GM19193 (cell line): Measurements from ENCODE around the gene ERC1.

Source experiments
- POLR2A ChIP-seq: IDR thresholded peaks from 4 replicates; pipeline ENCODE4 v1.6.1; 2011; ENCODE audit not compliant: insufficient read depth, insufficient read length; ENCODE audit errors: extremely low read depth

Gene ERC1

DNA sequence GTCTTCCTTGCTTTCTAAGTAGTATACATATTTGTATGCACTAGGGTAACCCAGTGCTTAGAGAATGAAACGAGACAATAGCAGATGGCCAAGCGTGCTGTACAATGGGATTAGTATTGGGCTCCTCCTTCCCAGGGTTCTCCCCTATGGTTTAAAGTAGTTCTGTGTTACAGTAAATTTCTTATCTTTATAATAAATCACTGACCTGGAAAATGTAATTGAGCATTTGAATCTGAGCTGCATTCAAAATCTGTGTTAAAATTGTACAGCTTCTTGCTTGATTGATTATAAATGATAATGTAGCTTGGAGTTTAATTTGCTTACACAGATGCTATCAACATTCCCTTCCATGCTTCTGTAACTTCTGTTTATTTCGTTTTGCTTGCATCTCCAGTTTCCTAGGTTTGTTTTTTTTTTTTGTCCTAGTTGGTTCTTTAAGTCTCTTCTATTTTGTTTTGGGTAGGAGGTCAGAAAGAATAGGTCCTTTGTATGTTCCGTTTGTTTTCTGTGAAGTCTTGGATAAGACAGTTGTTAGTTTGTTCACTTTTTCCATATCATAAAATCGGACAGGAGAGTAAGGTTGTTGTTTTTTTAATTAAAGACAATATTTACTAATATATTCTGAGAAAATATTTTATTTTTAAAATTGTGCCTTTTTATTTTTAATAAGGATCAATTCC, 171.2 kb downstream of the ERC1 start:
- TF ChIP-seq POLR2A = no peak

DNA sequence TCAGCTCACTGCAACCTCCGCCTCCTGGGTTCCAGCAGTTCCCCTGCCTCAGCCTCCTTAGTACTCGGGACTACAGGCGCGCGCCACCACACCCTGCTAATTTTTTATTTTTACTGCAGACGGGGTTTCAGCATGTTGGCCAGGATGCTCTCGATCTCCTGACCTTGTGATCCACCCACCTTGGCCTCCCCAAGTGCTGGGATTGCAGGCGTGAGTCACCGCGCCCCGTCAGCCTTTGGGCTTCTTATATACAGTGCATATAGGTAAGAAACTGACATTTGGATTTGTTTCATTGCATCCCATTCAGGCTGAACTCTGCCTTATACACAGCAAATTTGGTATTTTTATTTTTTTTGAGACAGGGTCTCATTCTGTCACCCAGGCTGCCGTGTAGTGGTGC, 176.8 kb downstream of the ERC1 start:
- TF ChIP-seq POLR2A = no peak

DNA sequence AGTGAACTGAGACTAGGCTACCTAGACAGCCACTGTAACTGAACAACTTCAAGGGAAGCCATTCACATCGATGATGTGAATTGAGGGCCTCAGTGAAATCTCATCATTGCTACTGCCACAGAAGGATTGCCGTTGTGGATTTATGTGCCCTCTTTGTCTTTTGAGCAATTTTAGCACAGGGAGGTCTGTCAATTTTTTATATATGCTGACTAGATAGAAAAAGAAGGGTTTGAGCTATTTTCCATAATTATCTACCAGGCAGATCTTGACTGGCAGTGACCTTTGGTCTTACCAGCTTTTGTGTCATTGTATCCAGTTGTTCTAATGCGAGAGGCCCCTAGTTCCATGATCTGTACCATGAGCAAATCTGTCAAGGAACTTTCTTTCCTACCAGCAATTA, 179.4 kb downstream of the ERC1 start:
- no peak for TF ChIP-seq POLR2A

DNA sequence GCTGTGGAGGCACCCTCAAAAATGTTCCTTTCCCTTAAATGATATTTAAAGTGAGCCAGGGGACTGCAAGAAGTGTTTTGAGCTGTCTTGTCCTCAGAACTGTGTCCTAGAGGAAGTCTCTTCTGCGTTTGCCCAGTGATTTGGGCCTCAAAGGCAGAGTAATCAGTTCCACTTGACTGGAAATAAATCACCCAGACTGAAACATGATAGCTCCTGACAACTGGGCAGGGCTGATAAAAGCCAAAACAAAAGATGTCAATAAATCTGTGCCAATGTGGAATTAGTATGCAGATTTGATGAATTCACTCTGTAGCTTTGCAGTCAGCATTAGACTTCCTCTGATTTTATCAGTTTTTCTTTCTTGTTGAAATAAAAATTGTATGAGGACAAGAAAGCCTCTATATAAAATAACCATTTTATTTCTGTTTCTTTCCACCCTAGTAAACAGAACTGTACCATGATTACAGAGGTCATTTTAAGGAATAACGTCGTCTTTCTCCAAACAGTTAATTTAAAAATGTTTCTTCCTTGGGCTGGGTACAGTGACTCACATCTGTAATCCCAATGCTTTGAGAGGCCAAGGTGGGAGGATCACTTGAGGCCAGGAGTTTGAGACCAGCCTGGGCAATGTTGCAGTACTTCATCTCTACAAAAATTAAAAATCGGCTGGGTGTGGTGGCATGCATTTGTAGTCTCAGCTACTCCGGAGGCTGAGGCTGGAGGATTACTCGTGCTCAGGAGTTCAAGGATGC, 180.8 kb downstream of the ERC1 start:
- TF ChIP-seq POLR2A = no peak

DNA sequence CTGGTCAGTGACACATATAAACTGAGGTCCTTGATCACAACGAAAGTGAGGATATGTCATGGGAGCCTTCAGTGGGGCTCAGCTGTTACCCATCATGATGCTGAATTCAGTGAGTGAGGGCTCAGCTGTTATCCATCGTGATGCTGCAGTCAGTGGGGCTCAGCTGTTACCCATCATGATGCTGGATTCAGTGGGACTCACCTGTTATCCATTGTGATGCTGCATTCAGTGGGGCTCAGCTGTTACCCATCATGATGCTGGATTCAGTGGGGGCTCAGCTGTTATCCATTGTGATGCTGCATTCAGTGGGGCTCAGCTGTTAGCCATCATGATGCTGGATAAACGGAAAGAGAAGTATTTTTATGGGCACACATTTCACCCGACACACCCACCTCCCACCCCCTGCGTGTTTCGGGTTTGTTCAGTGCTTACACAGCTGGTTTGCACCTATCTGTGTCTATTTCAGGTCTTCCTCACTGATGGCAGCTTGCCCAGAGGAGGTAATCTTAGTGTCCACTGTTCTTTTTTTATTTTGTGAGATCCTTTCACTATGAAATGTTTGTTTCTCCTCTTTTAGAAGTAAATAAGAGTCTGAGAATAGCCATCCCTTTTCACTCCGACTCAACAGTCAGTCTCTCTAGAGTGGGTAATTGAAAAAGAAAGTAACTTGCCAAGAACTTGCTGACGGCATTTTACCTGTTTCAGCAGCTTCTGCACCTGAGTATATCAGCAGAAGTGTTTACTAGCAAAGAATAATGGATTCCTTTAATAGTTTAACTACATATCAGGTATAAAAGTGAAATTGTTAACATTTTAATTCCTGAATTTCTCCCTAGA, 183.0 kb downstream of the ERC1 start:
- TF ChIP-seq POLR2A = no peak

DNA sequence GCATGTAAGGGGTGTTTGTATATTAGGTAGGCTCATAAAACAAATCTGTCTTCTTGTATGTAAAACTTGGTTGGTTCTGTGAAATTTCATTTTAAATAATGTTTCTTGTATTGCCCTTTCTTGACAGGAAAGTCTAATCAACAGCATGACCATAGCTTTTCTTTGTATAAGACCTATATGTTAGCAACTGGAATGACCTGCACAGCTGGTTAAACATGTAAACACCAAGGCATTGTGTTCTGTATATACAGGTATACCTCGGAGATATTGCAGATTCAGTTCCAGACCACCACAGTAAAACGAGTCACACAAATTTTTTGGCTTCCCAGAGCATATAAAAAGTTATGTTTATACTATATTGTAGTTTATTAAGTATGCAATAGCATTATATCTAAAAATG, 183.6 kb downstream of the ERC1 start:
- no peak for TF ChIP-seq POLR2A

DNA sequence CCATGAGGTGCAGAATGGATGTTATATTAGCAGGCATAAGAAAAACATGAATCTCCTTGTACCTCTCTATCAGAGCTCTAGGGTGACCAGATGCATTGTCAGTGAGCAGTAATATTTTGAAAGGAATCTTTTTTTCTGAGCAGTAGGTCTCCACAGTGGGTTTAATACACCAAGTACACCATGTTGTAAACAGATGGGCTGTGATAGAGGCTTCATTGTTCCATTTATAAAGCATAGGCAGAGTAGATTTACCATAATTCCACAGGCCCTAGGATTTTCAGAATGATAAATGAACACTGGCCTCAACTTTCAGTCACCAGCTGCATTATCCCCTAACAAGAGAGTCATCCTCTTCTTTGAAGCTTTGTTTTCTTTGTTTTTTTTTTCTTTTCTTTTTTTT, 185.2 kb downstream of the ERC1 start:
- TF ChIP-seq POLR2A = no peak

DNA sequence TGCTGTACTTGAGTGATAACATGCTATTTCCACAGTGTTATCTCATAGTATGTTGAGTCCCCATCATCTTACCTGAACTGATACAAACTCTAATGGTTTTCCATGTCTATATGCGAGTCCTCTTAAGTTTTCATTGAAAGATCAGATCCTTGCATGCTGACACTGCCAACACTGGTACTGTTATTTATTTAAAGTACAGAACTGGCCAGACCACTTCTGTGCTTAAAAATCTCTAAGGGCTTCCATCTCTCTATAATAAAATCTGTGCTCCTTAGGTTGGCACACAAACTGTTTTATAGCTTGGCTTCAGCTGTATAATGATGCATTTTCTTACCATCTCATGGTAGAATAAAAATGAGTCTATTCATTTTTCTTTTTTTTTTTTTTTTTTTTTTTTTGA, 188.1 kb downstream of the ERC1 start:
- TF ChIP-seq POLR2A = no peak

DNA sequence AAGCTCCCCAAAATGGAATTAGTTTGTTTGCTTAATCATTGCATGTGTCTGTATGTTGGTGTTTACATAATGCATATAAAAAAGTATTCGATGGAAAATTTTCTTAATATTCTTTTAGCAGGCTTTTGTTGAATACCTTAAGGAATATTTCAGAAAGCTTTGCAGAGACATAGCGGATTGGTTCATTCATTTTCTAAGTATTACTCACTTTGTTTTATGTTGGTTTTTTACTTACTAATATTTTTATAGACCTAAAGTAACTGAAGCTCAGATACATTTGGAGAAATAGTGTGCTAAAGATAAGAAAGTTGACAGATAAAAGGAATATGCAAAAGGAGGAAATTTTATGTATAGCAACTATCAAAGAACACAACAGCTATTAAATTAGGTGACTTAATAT, 191.0 kb downstream of the ERC1 start:
- no peak for TF ChIP-seq POLR2A

DNA sequence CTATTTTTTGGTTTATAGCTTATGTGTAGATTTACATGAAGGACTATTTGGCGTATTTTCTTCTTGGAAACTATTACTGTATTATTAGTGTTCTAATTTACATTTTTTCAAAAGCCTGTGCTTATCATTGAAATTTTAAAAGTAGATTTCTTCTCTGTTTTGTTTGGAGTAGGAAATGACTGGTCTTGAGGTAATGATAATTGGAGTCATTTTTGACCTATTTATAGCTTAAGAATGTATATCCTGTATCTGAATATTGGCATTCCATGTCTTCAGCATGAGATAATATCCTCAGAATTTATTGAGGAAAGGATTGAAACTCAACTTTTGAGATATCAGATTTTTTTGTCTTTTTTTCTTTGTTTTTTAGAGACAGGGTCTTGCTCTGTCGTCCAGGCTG, 193.4 kb downstream of the ERC1 start:
- no peak for TF ChIP-seq POLR2A

DNA sequence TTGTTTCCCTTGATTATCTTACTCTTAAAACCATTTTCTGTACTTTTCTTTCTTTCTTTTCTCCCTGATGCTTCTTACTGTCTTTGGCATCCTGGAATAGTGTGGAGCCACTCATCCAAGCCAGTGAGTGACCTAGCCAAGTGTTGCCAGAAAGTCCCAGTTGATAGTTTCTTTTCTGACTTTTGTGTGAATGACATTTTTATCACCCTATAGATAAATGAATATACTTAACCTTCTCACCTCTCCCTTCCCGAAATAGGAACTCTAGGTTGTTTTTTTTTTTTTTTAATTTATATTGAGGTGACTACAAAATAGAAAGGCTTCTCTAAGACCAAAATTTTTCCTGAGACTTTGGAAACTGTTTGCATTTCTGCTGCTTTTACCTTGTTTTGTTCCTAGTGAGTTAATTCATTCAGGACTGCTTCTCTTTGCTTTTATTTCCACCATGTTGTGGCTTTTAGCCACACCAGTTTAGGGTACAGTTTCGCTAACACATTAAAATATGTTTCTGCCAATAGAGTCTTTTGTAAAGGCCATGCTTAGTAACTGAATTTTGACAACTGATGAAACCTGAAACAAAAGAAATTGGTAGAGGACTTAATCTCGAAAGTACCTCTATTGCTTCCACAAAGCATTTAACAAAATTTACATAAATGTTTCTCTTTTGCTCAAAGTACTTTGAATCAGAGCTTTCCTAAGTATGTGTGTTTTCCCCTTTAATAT, 194.6 kb downstream of the ERC1 start:
- no peak for TF ChIP-seq POLR2A

DNA sequence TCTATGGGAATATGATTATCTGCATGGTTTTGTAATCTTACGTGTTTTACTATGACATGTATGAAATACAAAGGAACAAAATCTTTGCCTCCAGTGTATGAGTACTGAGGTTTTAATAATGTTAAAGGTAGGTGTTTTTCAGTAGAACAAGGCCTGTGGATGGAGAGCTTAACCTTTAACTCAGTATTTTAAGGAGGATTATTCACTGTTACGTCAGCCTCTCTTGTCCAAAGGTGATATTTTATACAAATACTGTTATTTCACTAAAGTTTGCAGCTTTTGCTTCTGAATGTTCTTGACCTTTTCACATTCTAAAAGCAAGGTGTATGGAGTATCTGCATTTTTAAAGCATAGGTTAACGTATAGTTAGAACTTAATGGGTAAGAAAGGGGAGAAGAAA, 195.3 kb downstream of the ERC1 start:
- no peak for TF ChIP-seq POLR2A

DNA sequence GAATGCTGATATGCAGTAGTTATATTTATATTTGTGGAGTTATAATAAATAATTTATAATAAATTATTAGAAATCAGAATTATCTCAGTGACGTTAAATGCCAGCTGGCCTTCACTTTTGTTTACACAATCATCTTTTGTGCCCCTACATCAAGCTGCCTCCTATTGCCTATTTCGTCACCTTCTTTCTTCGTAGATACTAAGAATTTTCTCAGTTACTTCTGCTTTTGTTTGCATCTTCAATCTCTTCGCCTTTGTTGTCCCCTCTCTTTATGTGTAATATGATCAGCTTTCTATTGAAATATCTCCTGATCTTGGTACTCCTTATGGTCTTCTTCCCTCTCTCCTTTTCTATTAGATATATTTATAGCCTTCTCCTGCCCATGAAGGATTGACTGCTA, 197.0 kb downstream of the ERC1 start:
- no peak for TF ChIP-seq POLR2A

DNA sequence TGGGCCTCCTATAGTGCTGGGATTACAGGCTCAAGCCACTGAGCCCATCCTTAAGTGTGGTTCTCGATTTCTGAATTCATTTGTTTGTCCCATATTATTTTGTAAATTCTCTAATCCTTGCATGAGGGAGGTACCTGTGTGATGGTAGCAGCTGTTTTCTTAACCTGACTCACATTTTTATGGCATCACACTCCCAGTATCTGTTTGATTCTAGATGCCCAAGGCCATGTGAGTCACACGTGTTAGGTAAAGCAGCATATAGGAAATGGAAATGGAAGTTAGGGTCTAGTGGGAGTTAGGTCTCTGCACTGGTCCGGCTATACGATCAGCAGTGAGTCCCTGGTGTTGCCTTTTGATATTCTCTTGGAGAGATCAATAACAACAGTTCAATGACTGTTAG, 198.1 kb downstream of the ERC1 start:
- TF ChIP-seq POLR2A = no peak

DNA sequence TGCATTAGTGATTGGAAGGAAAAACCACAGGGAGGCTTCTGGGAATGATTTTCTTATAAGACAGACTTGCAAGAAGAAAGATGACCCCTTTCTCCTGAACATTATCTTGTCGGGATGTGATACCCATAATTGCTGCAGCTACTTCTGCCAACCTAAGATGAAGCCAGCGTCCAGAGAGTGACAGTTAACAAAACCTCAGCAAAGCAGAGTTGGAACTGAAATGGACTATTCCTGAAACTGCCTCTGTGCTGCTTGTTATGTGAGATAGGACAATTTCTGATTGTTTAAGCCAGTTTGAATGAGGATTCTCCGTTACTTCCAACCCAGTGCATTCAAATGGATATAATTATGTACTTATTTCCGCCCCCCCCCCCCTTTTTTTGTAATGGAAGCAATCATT, 204.5 kb downstream of the ERC1 start:
- no peak for TF ChIP-seq POLR2A

DNA sequence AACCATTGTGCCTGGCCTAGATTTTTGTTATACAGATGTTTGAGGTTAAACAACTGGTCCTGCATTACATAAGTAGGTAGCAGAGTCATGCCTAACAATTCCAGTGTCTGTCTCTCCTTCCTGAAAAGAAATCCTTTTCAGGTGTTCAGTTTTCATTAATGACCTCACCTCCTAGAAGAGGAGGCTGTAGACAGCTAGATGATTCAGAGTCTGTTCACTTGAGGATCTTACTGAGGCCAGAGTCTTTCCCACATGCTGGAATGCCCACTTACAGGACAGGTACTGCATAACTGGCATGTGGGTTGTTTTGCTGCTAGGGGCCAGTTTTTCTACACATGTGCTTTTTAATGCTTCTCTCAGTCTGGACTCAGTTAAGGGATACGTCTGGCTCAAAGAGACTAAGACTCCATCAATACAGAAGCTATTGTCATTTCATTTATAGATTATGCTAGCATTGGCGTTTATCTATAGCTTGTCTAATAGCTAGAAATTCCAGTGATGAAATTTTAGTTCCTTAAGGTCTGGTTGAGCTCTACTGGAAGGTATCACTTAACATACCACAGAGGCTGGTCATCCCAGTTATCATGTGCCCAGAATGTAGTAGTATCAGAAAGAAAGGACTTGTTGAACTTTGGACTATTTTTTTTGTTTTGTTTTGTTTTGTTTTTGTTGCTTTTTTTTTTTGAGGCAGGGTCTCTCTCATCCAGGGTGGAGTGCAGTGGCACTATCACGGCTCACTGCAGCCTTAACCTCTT, 206.4 kb downstream of the ERC1 start:
- TF ChIP-seq POLR2A = no peak
